Neutrophil (primary cell): ENCODE data around the gene TACC2.

Source experiments
- H3K27ac ChIP-seq: fragments of 200-600 bp; sonication (generic); 2 replicates; pipeline ENCODE4 v1.5.1; 2016; ENCODE audit warnings: mild to moderate bottlenecking, moderate library complexity
- H3K27me3 ChIP-seq: fragments of 200-600 bp; sonication (generic); 2 replicates; pipeline ENCODE4 v1.6.0; 2016; ENCODE audit warnings: mild to moderate bottlenecking
- H3K36me3 ChIP-seq: fragments of 200-600 bp; sonication (generic); 2 replicates; pipeline ENCODE4 v1.5.1; 2017
- H3K4me1 ChIP-seq, 2 experiments: fragments of 200-600 bp in 1 of 2; sonication (generic) in 1 of 2; 1 replicate in 1 of 2; 2 replicates in 1 of 2; pipeline versions ENCODE4 v1.5.1 to v1.6.1; 2013 to 2016; ENCODE audit warnings: low read depth in 1 of 2, low read length in 1 of 2, mild to moderate bottlenecking in 1 of 2, moderate library complexity in 1 of 2; ENCODE audit not compliant: control insufficient read depth in 1 of 2, insufficient read depth in 1 of 2
- H3K4me3 ChIP-seq, 2 experiments: fragments of 200-600 bp in 1 of 2; sonication (generic) in 1 of 2; 1 replicate in 1 of 2; 2 replicates in 1 of 2; pipeline ENCODE4 v1.5.1; 2013 to 2016; ENCODE audit warnings: low read depth in 1 of 2, low read length in 1 of 2, mild to moderate bottlenecking in 1 of 2, moderate library complexity in 1 of 2
- H3K9me3 ChIP-seq: fragments of 200-600 bp; sonication (generic); 2 replicates; pipeline ENCODE4 v1.5.1; 2016
- TF ChIP-seq, protein P1 (sequence below): fragments of 200-600 bp; sonication (generic); IDR thresholded peaks from 2 replicates; pipeline ENCODE4 v1.5.1; 2016; ENCODE audit warnings: antibody characterized with exemption

Gene TACC2

DNA sequence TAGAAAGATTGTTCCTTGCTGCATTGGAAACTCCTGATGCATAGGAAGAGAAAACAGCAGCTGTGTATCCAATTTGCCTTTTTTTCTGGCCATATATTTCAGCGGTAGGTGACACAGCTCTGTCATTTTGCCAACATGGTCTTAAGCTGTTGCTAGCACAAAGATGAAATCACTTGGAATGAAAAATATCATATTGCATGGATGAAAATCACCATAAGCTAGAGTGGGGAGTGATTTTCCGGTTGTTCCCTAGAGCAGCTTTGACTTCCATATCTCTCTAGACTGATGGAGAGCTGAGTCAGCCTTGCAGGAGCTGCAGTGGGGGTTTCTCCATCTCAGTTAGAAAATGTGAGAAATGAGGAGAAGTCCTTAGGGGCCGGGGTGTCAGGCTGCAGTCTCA is 243.8 kb downstream of the TACC2 start:
- Histone ChIP-seq H3K27ac (no peak overlapping the region), H3K4me3 (no peak overlapping the region), H3K9me3 (no peaks in the 10 kb centered on the region), H3K4me1 (no peaks in the 10 kb centered on the region), H3K27me3 (peaks cover 7% of the 10 kb centered on the region), H3K36me3 (no peaks in the 10 kb centered on the region)
- TF ChIP-seq, protein P1, sequence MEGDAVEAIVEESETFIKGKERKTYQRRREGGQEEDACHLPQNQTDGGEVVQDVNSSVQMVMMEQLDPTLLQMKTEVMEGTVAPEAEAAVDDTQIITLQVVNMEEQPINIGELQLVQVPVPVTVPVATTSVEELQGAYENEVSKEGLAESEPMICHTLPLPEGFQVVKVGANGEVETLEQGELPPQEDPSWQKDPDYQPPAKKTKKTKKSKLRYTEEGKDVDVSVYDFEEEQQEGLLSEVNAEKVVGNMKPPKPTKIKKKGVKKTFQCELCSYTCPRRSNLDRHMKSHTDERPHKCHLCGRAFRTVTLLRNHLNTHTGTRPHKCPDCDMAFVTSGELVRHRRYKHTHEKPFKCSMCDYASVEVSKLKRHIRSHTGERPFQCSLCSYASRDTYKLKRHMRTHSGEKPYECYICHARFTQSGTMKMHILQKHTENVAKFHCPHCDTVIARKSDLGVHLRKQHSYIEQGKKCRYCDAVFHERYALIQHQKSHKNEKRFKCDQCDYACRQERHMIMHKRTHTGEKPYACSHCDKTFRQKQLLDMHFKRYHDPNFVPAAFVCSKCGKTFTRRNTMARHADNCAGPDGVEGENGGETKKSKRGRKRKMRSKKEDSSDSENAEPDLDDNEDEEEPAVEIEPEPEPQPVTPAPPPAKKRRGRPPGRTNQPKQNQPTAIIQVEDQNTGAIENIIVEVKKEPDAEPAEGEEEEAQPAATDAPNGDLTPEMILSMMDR: no peak

DNA sequence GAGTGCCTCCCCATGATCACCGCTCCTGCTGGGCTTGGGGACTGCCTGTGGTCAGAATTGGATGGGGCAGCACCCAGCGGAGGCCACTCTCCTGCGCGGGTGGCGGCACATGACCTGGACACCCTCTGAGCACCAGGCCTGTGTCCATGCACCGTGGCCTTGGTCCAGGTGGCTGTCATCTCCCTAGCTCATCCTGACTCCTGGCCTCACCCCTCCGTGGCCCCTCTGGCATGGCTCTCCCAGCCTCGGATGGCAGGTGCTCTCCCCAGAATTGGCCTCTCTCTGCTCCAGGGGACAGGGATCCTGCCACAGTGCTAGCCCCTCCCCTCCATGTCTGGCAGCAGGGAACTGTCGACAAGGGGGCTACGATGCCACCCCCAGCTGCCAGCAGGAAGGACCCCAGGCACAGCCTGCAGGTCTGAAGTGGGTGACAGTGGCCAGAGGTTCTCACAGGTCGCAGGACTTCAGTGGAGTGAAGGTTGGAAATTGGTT is 244.9 kb downstream of the TACC2 start:
- TF ChIP-seq, protein P1: no peak
- Histone ChIP-seq H3K36me3 (no peaks in the 10 kb centered on the region), H3K27me3 (no peaks in the 10 kb centered on the region), H3K9me3 (no peaks in the 10 kb centered on the region), H3K4me3 (no peak overlapping the region), H3K4me1 (no peaks in the 10 kb centered on the region), H3K27ac (no peak overlapping the region)

DNA sequence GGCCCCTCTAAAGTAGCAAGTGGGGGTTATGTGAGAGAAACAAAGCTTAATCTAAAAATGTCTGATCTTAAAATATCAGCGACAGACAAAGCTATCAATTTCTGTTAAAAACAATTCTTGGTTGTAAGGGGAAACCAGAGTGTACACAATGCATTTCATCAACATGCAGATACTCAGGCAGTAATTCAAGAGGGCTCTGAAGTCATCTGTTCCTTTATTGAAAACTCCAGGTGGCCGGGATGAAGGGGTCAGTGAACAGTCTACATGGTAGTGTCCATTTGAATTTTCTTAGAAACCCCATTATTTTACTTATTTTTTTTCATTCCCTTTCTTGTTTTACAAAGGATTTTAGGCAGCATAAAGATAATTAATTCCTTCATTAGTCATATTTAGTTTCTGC is 245.5 kb downstream of the TACC2 start:
- H3K27ac ChIP-seq: no peak overlapping the region
- H3K36me3 ChIP-seq: no peaks in the 10 kb centered on the region
- H3K4me1 ChIP-seq: no peaks in the 10 kb centered on the region
- H3K27me3 ChIP-seq: no peaks in the 10 kb centered on the region
- H3K9me3 ChIP-seq: no peaks in the 10 kb centered on the region
- TF ChIP-seq, protein P1: no peak
- H3K4me3 ChIP-seq: no peak overlapping the region

DNA sequence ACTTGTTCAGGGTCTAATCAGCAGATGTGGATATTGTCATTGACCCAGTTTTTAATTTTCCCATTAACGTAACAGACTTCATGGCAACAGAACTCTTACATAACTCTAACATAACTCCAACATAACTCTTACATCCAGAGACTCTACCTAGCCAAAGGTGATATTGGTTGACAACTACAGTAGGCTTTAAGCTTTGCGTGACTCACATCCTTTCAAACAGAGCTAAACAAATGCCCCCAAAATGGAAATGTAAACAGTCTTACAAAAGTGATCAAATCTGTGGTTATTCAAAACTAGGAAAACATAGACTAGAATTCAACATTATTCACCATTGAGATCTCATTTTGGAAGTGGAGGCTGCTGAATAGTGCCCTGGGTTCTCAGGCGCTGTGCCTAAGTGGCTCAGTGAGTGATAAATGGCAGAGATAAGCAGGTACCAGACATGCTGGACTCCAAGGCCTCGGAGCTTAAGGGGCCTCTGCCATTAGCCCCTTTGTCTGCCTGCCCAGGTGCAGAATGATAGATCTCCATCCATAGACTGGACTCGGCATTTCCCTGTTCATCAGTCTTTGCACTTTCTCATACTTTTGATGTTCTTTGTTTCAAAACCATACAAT is 247.8 kb downstream of the TACC2 start:
- Histone ChIP-seq H3K27me3 (no peaks in the 10 kb centered on the region), H3K36me3 (no peaks in the 10 kb centered on the region), H3K4me1 (no peaks in the 10 kb centered on the region), H3K9me3 (no peaks in the 10 kb centered on the region), H3K4me3 (no peak overlapping the region), H3K27ac (no peak overlapping the region)
- TF ChIP-seq, protein P1: no peak

DNA sequence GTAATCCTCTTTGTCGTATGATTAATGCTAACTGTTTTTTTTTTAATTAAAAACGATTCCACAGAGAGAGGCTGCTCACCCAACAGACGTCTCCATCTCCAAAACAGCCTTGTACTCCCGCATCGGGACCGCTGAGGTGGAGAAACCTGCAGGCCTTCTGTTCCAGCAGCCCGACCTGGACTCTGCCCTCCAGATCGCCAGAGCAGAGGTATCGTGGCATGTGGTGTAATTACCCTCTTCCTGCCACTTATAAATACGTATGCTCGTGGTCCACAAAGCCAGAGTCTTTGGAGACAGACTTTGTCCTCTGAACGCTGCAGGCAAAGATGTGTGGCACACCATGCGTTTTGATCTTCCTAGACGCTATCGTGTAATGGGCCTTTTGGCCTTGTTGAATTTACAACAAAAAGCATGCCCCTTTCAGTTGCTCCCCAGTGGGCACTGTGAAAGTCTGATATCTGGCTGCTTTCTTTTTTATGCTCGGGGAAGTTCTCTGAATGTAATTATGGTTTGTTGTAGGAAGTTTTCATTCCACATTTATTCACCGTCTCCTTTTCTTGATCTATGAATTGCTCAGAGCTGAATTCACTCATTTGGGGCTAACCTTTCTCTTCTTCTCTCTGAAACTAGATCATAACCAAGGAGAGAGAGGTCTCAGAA is 248.5 kb downstream of the TACC2 start:
- TF ChIP-seq, protein P1: no peak
- H3K36me3 ChIP-seq: no peaks in the 10 kb centered on the region
- H3K27ac ChIP-seq: no peak overlapping the region
- H3K4me3 ChIP-seq: no peak overlapping the region
- H3K9me3 ChIP-seq: no peaks in the 10 kb centered on the region
- no peaks in the 10 kb centered on the region for H3K27me3 ChIP-seq
- no peaks in the 10 kb centered on the region for H3K4me1 ChIP-seq
